ENCODE measurements around the gene HAX1.
"Not testable (repeated sequence)": the region's sequence is repeated elsewhere in the genome, so short reads cannot be mapped to it uniquely, and the experiment has no call there.

The HAX1 gene

GRCh38 chr1:154272217-154272998 is at the start of gene HAX1:
Gene HAX1, plus strand, starts transcription at chr1:154272629. Its CDS starts 95 bp downstream, at chr1:154272724.
- peak; percentile 95 to 99 for DNase-seq (ENCODE audit: low read depth in 2 of 2)

DNA sequence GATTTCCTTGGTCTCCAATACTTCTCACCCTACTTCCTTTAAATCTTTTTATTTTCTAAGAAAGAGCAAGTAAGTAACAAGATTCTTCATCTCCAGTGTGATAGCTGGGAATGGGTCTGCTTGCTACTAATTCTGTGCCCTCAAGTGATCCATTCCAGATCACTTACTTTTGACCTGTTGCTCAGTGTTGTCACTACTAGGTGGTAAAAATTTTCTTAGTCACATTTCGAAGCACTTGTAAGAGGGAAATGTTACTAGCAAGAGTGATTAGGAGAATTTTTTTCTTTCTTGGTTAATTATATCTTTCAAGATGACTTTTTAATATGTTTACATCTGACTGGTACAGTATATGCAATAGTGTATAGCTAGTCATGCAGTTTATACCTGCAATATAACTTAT is 49.5 kb upstream of the HAX1 start:
- no peak for DNase-seq (ENCODE audit: low read depth in 2 of 2)

DNA sequence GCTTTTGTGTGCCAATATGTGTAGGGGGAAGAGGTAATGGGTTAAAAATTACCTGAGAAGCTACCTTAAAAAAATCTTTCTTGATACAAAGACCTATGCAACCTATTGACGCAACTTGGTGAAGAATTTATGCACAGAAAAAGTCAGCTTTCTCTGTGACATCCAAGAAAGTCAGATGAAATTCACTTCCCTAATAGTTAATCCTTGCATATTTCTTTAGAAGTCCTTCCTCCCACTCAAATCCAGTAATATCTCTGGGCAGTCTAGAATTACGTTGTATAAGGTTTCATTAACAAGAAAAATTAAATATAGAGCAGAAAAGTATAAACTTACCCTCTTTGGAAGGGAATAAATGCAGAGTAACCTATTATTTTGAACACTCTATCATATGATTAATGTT is 48.8 kb upstream of the HAX1 start:
- DNase-seq (ENCODE audit: low read depth in 2 of 2), result no peak

- DNase-seq (ENCODE audit: low read depth in 2 of 2), result no peak
These were observed 47.1 kb upstream of the HAX1 start for GRCh38 chr1:154225370-154225769.

DNA sequence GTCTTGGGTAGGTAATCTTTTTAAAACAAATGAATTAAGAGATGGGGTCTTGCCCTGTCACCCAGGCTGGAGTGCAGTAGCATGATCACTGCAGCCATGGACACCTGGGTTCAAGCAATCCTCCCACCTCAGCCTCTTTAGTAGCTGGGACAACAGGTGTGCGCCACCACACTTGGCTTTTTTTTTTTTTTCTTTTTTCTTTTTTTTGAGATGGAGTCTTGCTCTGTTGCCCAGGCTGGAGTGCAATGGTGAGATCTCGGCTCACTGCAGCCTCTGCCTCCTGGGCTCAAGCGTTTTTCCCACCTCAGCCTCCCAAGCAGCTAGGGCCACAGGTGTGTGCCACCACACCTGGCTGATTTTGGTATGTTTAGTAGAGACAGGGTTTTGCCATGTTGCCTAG is 41.3 kb upstream of the HAX1 start:
- DNase-seq (ENCODE audit: low read depth in 2 of 2), result not testable (repeated sequence)

DNA sequence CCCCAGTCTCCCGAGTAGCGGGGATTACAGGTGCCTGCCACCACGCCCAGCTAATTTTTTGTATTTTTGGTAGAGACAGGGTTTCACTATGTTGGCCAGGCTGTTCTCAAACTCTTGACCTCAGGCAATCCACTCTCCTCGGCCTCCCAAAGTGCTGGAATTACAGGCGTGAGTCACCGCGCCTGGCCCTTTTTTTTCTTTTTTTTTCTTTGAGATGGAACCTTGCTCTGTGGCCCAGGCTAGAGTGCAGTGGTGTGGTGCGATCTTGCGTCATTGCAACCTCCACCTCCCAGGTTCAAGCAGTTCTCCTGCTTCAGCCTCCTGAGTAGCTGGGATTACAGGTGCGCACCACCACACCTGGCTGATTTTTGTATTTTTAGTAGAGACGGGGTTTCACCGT is 39.3 kb upstream of the HAX1 start:
- DNase-seq (ENCODE audit: low read depth in 2 of 2), result not testable (repeated sequence)

- DNase-seq (ENCODE audit: low read depth in 2 of 2), result no peak
These were observed 35.6 kb upstream of the HAX1 start for GRCh38 chr1:154236855-154237254.

DNA sequence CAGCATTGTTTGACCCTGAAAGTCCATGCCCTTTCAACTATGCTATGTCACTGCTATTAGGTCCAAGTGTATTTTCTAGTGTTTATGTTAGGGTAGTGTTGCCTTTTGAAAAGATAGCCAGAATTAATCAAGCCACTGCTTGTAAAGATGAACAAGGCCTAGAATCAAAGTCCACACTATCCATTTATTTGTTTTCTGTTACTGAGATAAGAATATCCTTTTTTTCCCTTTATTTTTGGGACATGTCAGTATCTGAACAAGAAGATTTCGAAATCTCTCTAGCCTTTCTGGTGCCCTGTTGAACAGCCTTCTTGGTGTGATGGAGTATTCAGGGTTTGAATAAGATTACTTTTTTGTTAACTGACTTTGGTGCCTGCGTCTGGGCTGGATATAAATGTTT is 35.0 kb upstream of the HAX1 start:
- no peak for DNase-seq (ENCODE audit: low read depth in 2 of 2)

DNA sequence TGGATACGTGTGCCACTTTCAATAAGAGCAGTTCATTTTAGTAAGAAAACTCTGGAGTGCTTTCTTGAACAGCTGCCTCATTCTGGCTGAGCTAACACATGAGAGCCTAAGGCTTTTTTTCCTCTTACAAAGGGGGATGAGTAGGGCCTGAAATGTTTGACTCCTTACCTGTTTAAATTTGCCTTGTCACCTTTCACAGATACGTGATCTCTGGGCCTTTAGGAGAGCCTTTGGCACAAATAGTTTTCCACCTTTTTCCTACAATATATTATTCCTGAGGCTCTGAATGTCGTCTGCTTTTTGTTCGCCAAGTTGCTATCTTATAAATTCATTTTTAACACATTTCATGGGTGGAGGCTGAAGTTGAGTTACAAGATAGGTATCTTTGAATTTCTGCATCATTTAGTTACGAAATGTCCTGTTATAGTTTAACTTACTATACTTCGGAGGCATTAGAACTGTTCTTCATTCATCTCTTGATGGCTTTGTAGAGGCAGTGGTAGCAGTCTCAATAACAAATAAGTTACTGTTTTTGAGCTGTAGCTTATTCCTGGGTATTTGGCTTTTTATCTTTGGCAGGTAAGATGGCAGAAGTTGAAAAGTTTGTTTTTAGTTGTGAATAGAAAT is 34.4 kb upstream of the HAX1 start:
- no peak for DNase-seq (ENCODE audit: low read depth in 2 of 2)

DNA sequence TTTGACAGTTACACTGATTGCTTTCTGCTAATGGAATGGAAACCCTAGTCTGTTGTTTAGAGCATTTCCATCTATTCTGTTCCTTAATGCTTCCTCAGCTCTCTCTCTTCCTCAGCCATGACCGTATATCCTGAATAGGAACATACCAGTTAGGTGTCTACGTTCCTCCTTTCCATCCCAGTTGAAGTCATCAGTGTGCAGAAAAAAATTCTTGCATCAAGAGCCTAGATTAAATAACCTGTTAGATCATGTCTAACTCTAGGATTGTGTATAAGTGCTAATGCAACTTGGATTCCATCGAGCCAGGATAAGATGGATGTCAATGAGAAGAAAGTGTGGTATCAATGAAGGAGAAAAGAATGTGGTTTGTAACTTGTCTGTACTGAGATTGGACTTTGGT is 32.9 kb upstream of the HAX1 start:
- DNase-seq (ENCODE audit: low read depth in 2 of 2), result no peak

- DNase-seq (ENCODE audit: low read depth in 2 of 2), result no peak
These were observed 32.1 kb upstream of the HAX1 start for GRCh38 chr1:154240294-154240833.

- DNase-seq (ENCODE audit: low read depth in 2 of 2), result no peak
These were observed 30.6 kb upstream of the HAX1 start for GRCh38 chr1:154241703-154242351.

DNA sequence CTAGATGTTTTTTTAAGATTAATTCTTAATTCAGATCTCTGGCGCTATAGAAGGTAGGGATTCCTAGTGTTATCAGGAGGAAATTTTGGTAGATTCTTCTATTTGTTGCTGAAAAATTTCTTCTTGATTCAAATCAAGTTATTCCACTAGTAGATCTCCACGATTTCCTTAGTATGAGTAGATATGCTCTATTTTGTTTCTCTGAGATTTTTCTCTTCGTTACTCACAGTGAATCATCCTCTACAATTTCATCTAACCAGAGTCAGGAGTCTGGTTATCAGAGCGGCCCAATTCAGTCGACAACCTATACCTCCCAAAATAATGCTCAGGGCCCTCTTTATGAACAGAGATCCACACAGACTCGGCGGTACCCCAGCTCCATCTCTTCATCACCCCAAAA is 18.8 kb upstream of the HAX1 start:
- DNase-seq (ENCODE audit: low read depth in 2 of 2), result no peak

- no peak for DNase-seq (ENCODE audit: low read depth in 2 of 2)
These were observed 15.7 kb upstream of the HAX1 start for GRCh38 chr1:154256686-154257085.

- DNase-seq (ENCODE audit: low read depth in 2 of 2), result no peak
These were observed 13.6 kb upstream of the HAX1 start for GRCh38 chr1:154258784-154259183.

- no peak for DNase-seq (ENCODE audit: low read depth in 2 of 2)
These were observed 12.3 kb upstream of the HAX1 start for GRCh38 chr1:154260127-154260526.

DNA sequence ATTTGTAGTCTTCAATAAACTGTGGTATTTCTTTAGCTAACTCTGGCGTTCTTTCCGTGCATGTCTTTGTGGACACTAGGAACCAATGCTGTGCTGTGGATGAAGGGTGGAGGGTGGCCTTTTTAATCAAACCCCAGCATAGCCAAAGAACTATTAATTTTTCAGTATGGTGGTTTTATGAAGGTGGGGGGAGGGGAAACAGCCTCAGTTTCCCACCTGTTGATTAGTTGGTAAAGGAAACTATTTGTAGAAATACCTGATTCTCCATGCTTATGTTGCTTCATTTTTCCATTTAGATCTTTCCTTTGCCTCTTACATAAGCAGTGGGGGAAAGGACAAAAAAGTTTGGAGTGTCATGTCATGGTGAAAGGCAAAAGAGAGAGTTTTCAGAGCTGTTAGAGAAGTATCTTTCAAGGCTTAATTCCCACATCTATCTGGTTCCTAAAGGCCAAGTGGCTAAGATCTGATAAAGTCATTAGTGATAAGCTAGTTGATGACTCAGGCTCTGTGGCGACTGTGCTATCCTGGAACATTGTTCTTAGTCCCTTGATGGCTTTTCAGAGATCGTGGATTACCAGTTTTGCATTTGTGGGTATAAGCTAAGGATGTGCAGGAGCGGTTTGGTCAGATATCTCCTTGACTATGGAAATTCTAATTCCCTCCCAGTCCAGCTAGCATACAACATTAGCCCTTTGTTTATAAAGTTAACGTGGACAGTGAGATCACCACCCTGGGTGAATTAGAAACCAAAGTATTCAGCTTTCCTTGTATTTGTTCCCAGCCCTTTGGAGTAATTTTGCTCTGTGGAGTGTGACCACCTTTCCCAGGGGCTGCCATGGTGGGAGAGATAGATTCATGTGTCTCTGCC is 8.7 kb upstream of the HAX1 start:
- no peak for DNase-seq (ENCODE audit: low read depth in 2 of 2)

DNA sequence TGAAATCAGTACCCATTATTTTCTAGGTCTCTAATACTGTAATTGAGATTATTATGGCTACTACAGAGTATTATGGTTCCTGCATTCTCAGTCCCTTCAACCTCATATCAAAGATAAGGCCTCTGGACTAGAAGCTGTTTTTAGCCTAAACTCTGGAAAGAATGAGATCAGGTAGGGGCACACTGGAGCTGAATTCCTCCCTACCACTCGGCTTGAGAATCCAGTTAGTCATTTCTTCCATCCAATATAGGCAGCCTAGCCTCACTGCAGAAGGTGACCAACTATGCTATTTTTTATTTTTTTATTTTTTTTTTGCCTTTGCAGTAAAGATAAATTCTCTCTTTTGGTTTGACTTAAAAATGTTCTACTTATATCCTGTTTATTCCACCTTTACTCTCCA is 8.0 kb upstream of the HAX1 start:
- DNase-seq (ENCODE audit: low read depth in 2 of 2), result no peak

GRCh38 chr1:154265586-154265985 is 6.8 kb upstream of the HAX1 start:
- DNase-seq (ENCODE audit: low read depth in 2 of 2), result no peak

GRCh38 chr1:154270833-154271232 is 1.6 kb upstream of the HAX1 start:
- no peak for DNase-seq (ENCODE audit: low read depth in 2 of 2)

- no peak for DNase-seq (ENCODE audit: low read depth in 2 of 2)
These were observed 652 bp downstream of the HAX1 start for GRCh38 chr1:154272999-154273563.

Data from stimulated activated CD8-positive, alpha-beta memory T cell treated with anti-CD3 and anti-CD28 coated beads, Interleukin-7, amount 100 ng/mL, for 4 hours (primary cell).